NCI-H1092 treated with DMSO at 0.1 percent for 48 hours (cell line): ENCODE results near the gene CAVIN2.

Experiments used
- DNase-seq: peaks from one replicate; lab custom pipeline; 2025; lab: John Stamatoyannopoulos, UW

Gene CAVIN2

GRCh38 chr2:191839918-191840804 is 6.7 kb downstream of the CAVIN2 start:
- DNase-seq: no peak

- DNase-seq: no peak
Measured at GRCh38 chr2:191838526-191838925, 8.4 kb downstream of the CAVIN2 start.

- DNase-seq: no peak
Measured at GRCh38 chr2:191836853-191837769, 9.8 kb downstream of the CAVIN2 start.

- DNase-seq: no peak
Measured at GRCh38 chr2:191836471-191836852, 10.4 kb downstream of the CAVIN2 start.

- DNase-seq: no peak
Measured at GRCh38 chr2:191835539-191836350, 11.1 kb downstream of the CAVIN2 start.

GRCh38 chr2:191835100-191835499 is 11.8 kb downstream of the CAVIN2 start:
- DNase-seq: no peak

- DNase-seq: no peak
Measured at GRCh38 chr2:191833356-191833755, 13.5 kb downstream of the CAVIN2 start.

GRCh38 chr2:191832668-191833067 is 14.2 kb downstream of the CAVIN2 start:
- DNase-seq: no peak

- no peak for DNase-seq
Measured at GRCh38 chr2:191831410-191831994, 15.4 kb downstream of the CAVIN2 start.

- DNase-seq: no peak
Measured at GRCh38 chr2:191824398-191824797, 22.5 kb downstream of the CAVIN2 start.

GRCh38 chr2:191821078-191821477 is 25.8 kb downstream of the CAVIN2 start:
- DNase-seq: no peak

- no peak for DNase-seq
Measured at GRCh38 chr2:191818725-191819350, 28.1 kb downstream of the CAVIN2 start.

- no peak for DNase-seq
Measured at GRCh38 chr2:191818133-191818532, 28.8 kb downstream of the CAVIN2 start.

- no peak for DNase-seq
Measured at GRCh38 chr2:191815010-191815409, 31.9 kb downstream of the CAVIN2 start.

GRCh38 chr2:191813943-191814342 is 32.9 kb downstream of the CAVIN2 start:
- no peak for DNase-seq

- peak; percentile 49 for DNase-seq
Measured at GRCh38 chr2:191811807-191812602, 34.9 kb downstream of the CAVIN2 start.

GRCh38 chr2:191806396-191806795 is 40.5 kb downstream of the CAVIN2 start:
- DNase-seq: no peak

GRCh38 chr2:191804766-191805165 is 42.1 kb downstream of the CAVIN2 start:
- no peak for DNase-seq

- no peak for DNase-seq
Measured at GRCh38 chr2:191803007-191803406, 43.9 kb downstream of the CAVIN2 start.

GRCh38 chr2:191802180-191802579 is 44.7 kb downstream of the CAVIN2 start:
- DNase-seq: no peak
